ENCODE measurements around the gene KRT81. TPM values are rescaled to one million over a fixed set of nuclear protein-coding genes. Genes with fewer than 3 reads are reported as not detected.

Gene KRT81
- polyA plus RNA-seq, 1 donor from 2014 or later = not detected

DNA sequence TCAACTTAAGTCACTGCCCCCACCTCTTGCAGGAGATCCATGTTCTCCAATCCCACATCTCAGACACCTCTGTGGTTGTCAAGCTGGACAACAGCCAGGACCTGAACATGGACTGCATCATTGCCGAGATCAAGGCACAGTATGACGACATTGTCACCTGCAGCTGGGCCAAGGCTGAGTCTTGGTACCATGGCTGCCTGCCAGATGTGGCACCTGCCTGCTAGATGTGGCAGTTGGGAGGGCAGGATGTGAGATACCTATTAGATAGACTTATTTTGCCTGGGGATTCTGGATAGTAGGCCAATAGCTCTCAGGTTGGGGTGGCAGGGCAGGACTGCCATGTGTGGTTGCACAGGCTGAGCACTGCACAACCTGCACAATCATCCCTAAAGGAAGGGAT, 24.8 kb downstream of the KRT81 start:
- Histone ChIP-seq H3K27me3 (ENCODE audit: insufficient read depth, low read depth, low read length) (no peaks in the 10 kb centered on the region), H3F3A (ENCODE audit: insufficient read depth, low read length, poor library complexity, severe bottlenecking) (no peaks in the 10 kb centered on the region), H3K9me2 (ENCODE audit: insufficient read depth, low read length) (no peaks in the 10 kb centered on the region), H2AFZ (ENCODE audit: low read depth, low read length) (no peak overlapping the region), H3K4me3 (ENCODE audit: low read length) (no peak overlapping the region), H3K9me3 (ENCODE audit: low read length) (no peaks in the 10 kb centered on the region), H3K27ac (ENCODE audit: low read length) (no peak overlapping the region), H3K4me2 (ENCODE audit: low read length) (no peak overlapping the region), H3K79me2 (replicated peaks; ENCODE audit: insufficient read depth, low read length) (no peaks in the 10 kb centered on the region), H4K20me1 (ENCODE audit: insufficient read depth) (no peaks in the 10 kb centered on the region), H3K36me3 (ENCODE audit: insufficient read depth, low read length) (no peaks in the 10 kb centered on the region), H3K9ac (ENCODE audit: low read length) (no peak overlapping the region)
- TF ChIP-seq EP300 (conservative IDR thresholded peaks at IDR 0.05; ENCODE audit: poor library complexity, severe bottlenecking) = no peak
- TF ChIP-seq SMC3 (conservative IDR thresholded peaks at IDR 0.05; ENCODE audit: poor library complexity) = no peak
- no peak for TF ChIP-seq MXI1 (conservative IDR thresholded peaks at IDR 0.05; ENCODE audit: poor library complexity, severe bottlenecking)
- TF ChIP-seq TAF1 (IDR thresholded peaks at IDR 0.05; ENCODE audit: low read depth) = no peak
- TF ChIP-seq, protein P1, sequence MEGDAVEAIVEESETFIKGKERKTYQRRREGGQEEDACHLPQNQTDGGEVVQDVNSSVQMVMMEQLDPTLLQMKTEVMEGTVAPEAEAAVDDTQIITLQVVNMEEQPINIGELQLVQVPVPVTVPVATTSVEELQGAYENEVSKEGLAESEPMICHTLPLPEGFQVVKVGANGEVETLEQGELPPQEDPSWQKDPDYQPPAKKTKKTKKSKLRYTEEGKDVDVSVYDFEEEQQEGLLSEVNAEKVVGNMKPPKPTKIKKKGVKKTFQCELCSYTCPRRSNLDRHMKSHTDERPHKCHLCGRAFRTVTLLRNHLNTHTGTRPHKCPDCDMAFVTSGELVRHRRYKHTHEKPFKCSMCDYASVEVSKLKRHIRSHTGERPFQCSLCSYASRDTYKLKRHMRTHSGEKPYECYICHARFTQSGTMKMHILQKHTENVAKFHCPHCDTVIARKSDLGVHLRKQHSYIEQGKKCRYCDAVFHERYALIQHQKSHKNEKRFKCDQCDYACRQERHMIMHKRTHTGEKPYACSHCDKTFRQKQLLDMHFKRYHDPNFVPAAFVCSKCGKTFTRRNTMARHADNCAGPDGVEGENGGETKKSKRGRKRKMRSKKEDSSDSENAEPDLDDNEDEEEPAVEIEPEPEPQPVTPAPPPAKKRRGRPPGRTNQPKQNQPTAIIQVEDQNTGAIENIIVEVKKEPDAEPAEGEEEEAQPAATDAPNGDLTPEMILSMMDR (IDR thresholded peaks at IDR 0.05; ENCODE audit: poor library complexity, severe bottlenecking) = no peak
- TF ChIP-seq EZH2 (IDR thresholded peaks at IDR 0.05; ENCODE audit: borderline replicate concordance, insufficient read depth, low read length, poor library complexity, severe bottlenecking) = no peak
- TF ChIP-seq POLR2AphosphoS5 (IDR thresholded peaks at IDR 0.05) = no peak
- TF ChIP-seq RAD21 (conservative IDR thresholded peaks at IDR 0.05) = no peak
- no peak for TF ChIP-seq REST (IDR thresholded peaks at IDR 0.05; ENCODE audit: borderline replicate concordance)

DNA sequence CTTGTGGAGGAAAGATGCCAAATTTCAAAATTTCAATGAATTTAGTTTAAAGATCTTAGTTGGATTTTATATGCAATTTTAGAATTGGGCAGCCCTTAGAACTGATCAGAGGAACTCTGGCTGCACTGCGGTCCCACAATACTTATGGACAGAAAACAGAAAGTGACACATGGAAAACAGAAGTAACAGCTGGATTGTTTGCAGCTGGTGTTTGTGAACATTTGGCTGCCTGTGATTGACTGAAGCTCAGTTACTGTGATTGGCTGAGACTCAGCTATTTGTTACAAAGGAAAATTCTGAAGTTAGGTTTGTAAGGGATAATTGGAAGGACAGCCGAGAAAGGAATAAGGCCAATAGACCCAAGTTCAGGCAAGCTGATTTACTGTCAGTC, 26.9 kb downstream of the KRT81 start:
- H4K20me1 ChIP-seq (ENCODE audit: insufficient read depth) = no peaks in the 10 kb centered on the region
- H2AFZ ChIP-seq (ENCODE audit: low read depth, low read length) = no peak overlapping the region
- H3K4me2 ChIP-seq (ENCODE audit: low read length) = no peak overlapping the region
- TF ChIP-seq EZH2 (IDR thresholded peaks at IDR 0.05; ENCODE audit: borderline replicate concordance, insufficient read depth, low read length, poor library complexity, severe bottlenecking) (no peak), SMC3 (conservative IDR thresholded peaks at IDR 0.05; ENCODE audit: poor library complexity) (no peak), MXI1 (conservative IDR thresholded peaks at IDR 0.05; ENCODE audit: poor library complexity, severe bottlenecking) (no peak), POLR2AphosphoS5 (IDR thresholded peaks at IDR 0.05) (no peak), EP300 (conservative IDR thresholded peaks at IDR 0.05; ENCODE audit: poor library complexity, severe bottlenecking) (no peak), REST (IDR thresholded peaks at IDR 0.05; ENCODE audit: borderline replicate concordance) (no peak), RAD21 (conservative IDR thresholded peaks at IDR 0.05) (no peak), TAF1 (IDR thresholded peaks at IDR 0.05; ENCODE audit: low read depth) (no peak)
- TF ChIP-seq, protein P1 (IDR thresholded peaks at IDR 0.05; ENCODE audit: poor library complexity, severe bottlenecking) = no peak
- H3K9me2 ChIP-seq (ENCODE audit: insufficient read depth, low read length) = no peaks in the 10 kb centered on the region
- H3K27ac ChIP-seq (ENCODE audit: low read length) = no peak overlapping the region
- no peaks in the 10 kb centered on the region for H3K9me3 ChIP-seq (ENCODE audit: low read length)
- H3K27me3 ChIP-seq (ENCODE audit: insufficient read depth, low read depth, low read length) = no peaks in the 10 kb centered on the region
- no peak overlapping the region for H3K9ac ChIP-seq (ENCODE audit: low read length)
- no peaks in the 10 kb centered on the region for H3F3A ChIP-seq (ENCODE audit: insufficient read depth, low read length, poor library complexity, severe bottlenecking)
- no peaks in the 10 kb centered on the region for H3K79me2 ChIP-seq (replicated peaks; ENCODE audit: insufficient read depth, low read length)
- H3K36me3 ChIP-seq (ENCODE audit: insufficient read depth, low read length) = no peaks in the 10 kb centered on the region
- H3K4me3 ChIP-seq (ENCODE audit: low read length) = no peak overlapping the region
